Glutamatergic neuron (in vitro differentiated cells): ENCODE data around the gene CYP27B1. TPM values are rescaled to one million over a fixed set of nuclear protein-coding genes. Genes with fewer than 3 reads are reported as not detected.
"Not testable (repeated sequence)": the region's sequence is repeated elsewhere in the genome, so short reads cannot be mapped to it uniquely, and the experiment has no call there.

Experiments
- DNase-seq: peaks from one replicate; pipeline ENCODE4 v3.0.0; 2022
- H3K27ac Mint-ChIP-seq: one replicate; pipeline ENCODE4 v1.8.0; 2020; ENCODE audit warnings: mild to moderate bottlenecking, mixed read lengths, inconsistent platforms; ENCODE audit not compliant: unreplicated experiment
- H3K27me3 Mint-ChIP-seq: one replicate; pipeline ENCODE4 v1.8.0; 2020; ENCODE audit warnings: mild to moderate bottlenecking, moderate library complexity, mixed read lengths, inconsistent platforms; ENCODE audit not compliant: unreplicated experiment
- H3K36me3 Mint-ChIP-seq: one replicate; pipeline ENCODE4 v1.8.0; 2020; ENCODE audit warnings: mild to moderate bottlenecking, mixed read lengths, inconsistent platforms; ENCODE audit not compliant: unreplicated experiment
- H3K4me1 Mint-ChIP-seq: one replicate; pipeline ENCODE4 v1.8.0; 2020; ENCODE audit warnings: mild to moderate bottlenecking, low read depth, mixed read lengths, inconsistent platforms; ENCODE audit not compliant: unreplicated experiment
- H3K4me3 Mint-ChIP-seq: one replicate; pipeline ENCODE4 v1.8.0; 2020; ENCODE audit warnings: mild to moderate bottlenecking, mixed read lengths, inconsistent platforms; ENCODE audit not compliant: unreplicated experiment
- H3K9me3 Mint-ChIP-seq: one replicate; pipeline ENCODE4 v1.8.0; 2020; ENCODE audit warnings: mild to moderate bottlenecking, moderate library complexity, mixed read lengths, inconsistent platforms; ENCODE audit not compliant: unreplicated experiment
- microRNA-seq: library from miRNA; unstranded; fragments of <30 nt; microRNA quantifications from one replicate; pipeline ENCODE4, GENCODE V29; 2020; ENCODE audit not compliant: unreplicated experiment
- total RNA-seq: library from RNA; stranded (reverse); fragmentation: NEBNext Ultra II Directional; extraction: Animal tissue kit (Norgen Biotek cat#: 25700); gene quantifications from one replicate; pipeline ENCODE4 v1.2.1, GENCODE V29; 2021; ENCODE audit not compliant: unreplicated experiment
- TF ChIP-seq, protein P1 (sequence below): fragments of 200-600 bp; sonication (generic); IDR thresholded peaks from one replicate; pipeline ENCODE4 v1.5.0; 2021; ENCODE audit not compliant: partially characterized antibody, unreplicated experiment

The CYP27B1 gene
- total RNA-seq, 1 donor from 2014 or later = 1.7 TPM

DNA sequence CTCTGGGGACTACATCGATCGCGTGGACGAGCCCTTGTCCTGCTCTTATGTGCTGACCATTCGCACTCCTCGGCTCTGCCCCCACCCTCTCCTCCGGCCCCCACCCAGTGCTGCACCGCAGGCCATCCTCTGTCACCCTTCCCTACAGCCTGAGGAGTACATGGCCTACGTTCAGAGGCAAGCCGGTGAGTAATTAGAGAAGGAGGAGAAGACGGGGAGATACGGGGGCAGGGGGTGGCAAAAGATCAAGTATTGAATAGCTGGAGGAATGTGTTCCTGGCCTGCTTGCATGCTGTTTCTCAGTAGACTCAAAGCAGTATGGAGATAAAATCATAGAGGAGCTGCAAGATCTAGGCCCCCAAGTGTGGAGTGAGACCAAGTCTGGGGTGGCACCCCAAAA is 51.1 kb downstream of the CYP27B1 start:
- no peak for DNase-seq
- TF ChIP-seq, protein P1, sequence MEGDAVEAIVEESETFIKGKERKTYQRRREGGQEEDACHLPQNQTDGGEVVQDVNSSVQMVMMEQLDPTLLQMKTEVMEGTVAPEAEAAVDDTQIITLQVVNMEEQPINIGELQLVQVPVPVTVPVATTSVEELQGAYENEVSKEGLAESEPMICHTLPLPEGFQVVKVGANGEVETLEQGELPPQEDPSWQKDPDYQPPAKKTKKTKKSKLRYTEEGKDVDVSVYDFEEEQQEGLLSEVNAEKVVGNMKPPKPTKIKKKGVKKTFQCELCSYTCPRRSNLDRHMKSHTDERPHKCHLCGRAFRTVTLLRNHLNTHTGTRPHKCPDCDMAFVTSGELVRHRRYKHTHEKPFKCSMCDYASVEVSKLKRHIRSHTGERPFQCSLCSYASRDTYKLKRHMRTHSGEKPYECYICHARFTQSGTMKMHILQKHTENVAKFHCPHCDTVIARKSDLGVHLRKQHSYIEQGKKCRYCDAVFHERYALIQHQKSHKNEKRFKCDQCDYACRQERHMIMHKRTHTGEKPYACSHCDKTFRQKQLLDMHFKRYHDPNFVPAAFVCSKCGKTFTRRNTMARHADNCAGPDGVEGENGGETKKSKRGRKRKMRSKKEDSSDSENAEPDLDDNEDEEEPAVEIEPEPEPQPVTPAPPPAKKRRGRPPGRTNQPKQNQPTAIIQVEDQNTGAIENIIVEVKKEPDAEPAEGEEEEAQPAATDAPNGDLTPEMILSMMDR = no peak
- peaks cover 23% of the 10 kb centered on the region for H3K36me3 Mint-ChIP-seq

DNA sequence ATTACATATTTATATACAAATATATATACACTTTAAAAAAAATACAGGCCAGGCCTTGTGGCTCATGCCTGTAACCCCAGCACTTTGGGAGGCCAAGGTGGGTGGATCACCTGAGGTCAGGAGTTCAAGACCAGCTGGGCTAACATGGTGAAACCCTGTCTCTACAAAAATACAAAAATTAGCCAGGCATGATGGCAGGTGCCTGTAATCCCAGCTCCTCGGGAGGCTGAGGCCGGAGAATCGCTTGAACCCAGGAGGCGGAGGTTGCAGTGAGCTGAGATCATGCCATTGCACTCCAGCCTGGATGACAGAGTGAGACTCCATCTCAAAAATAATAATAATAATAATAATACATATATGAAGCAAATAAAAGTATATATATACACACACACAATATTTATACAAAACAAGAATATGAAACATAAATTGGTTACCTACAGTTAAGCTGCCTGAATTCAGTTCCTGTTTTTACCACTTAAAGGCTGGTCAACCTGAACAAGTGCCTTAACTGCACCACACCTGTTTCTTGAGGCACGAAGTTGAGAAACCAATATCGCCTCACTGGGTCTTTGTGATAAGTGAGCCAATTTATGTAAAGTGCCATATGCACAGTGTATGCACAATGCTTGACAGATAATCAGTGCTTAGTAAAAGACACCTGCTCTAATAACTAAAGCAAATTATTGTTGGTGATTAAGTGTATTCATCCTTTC is 51.7 kb downstream of the CYP27B1 start:
- peaks cover 23% of the 10 kb centered on the region for H3K36me3 Mint-ChIP-seq
- not testable (repeated sequence) for H3K4me1 Mint-ChIP-seq, H3K27me3 Mint-ChIP-seq, H3K27ac Mint-ChIP-seq, DNase-seq, H3K9me3 Mint-ChIP-seq, H3K4me3 Mint-ChIP-seq

More for the DNA sequence above, 51.1 kb downstream of the CYP27B1 start:
- peaks cover 3% of the 10 kb centered on the region for H3K9me3 Mint-ChIP-seq
- peaks cover 4% of the 10 kb centered on the region for H3K4me1 Mint-ChIP-seq
- no peaks in the 10 kb centered on the region for H3K27me3 Mint-ChIP-seq
- no peak overlapping the region for H3K4me3 Mint-ChIP-seq
- H3K27ac Mint-ChIP-seq = no peak overlapping the region

- Mint-ChIP-seq H3K9me3 (no peaks in the 10 kb centered on the region), H3K27me3 (no peaks in the 10 kb centered on the region), H3K4me1 (peaks cover 4% of the 10 kb centered on the region), H3K36me3 (peaks cover 12% of the 10 kb centered on the region), H3K4me3 (peak overlapping the region; percentile 34), H3K27ac (no peak overlapping the region)
- TF ChIP-seq, protein P1 = no peak
- DNase-seq = no peak
These were observed 53.7 kb downstream of the CYP27B1 start for GRCh38 chr12:57713209-57713608.

- Mint-ChIP-seq H3K27ac (peak overlapping the region; percentile 64), H3K4me3 (no peak overlapping the region), H3K9me3 (no peaks in the 10 kb centered on the region), H3K36me3 (peaks cover 8% of the 10 kb centered on the region), H3K4me1 (peaks cover 4% of the 10 kb centered on the region), H3K27me3 (no peaks in the 10 kb centered on the region)
- no peak for DNase-seq
- TF ChIP-seq, protein P1 = no peak
These were observed 54.2 kb downstream of the CYP27B1 start for GRCh38 chr12:57712701-57713100.

Small RNAs within 50 kb of the gene (microRNA-seq; reads per million reads assigned to microRNA genes)
- 2.8 reads per million, percentile 20 among the genes with 10 or more reads in this experiment for gene MIR6759

Other genes with a start within 250 kb of the CYP27B1 start
- gene DDIT3, start 246.6 kb downstream of the CYP27B1 start, total RNA-seq = 70.9 TPM
- 108 TPM for gene MBD6, start 244.3 kb downstream of the CYP27B1 start, total RNA-seq
- 484 TPM for gene DCTN2, start 219.9 kb downstream of the CYP27B1 start, total RNA-seq
- 314 TPM for gene KIF5A, start 217.0 kb downstream of the CYP27B1 start, total RNA-seq
- gene PIP4K2C, start 175.9 kb downstream of the CYP27B1 start, total RNA-seq = 27.5 TPM
- gene DTX3, start 162.3 kb downstream of the CYP27B1 start, total RNA-seq = 99.6 TPM
- gene ARHGEF25, start 155.6 kb downstream of the CYP27B1 start, total RNA-seq = 80.2 TPM
- 83.9 TPM for gene B4GALNT1, start 133.9 kb downstream of the CYP27B1 start, total RNA-seq
- 225 TPM for gene OS9, start 72.9 kb downstream of the CYP27B1 start, total RNA-seq
- gene AGAP2, start 28.3 kb downstream of the CYP27B1 start, total RNA-seq = 45.5 TPM
- gene TSPAN31, start 22.0 kb downstream of the CYP27B1 start, total RNA-seq = 27.2 TPM
- 123 TPM for gene CDK4, start 14.8 kb downstream of the CYP27B1 start, total RNA-seq
- 26.7 TPM for gene MARCHF9, start 12.0 kb downstream of the CYP27B1 start, total RNA-seq
- gene METTL1, start 5.0 kb upstream of the CYP27B1 start, total RNA-seq = 9.1 TPM
- gene EEF1AKMT3, start 5.5 kb upstream of the CYP27B1 start, total RNA-seq = 3.3 TPM
- 35.7 TPM for gene TSFM, start 15.7 kb upstream of the CYP27B1 start, total RNA-seq
- gene AVIL, start 51.7 kb upstream of the CYP27B1 start, total RNA-seq = 4.8 TPM
- gene CTDSP2, start 79.7 kb upstream of the CYP27B1 start, total RNA-seq = 127 TPM
- 1.3 TPM for gene ATP23, start 174.5 kb upstream of the CYP27B1 start, total RNA-seq